Fibroblast of mammary gland (primary cell): Measurements from ENCODE around the gene GALNT17.

Experiments used
- DNase-seq: peaks from one replicate; pipeline ENCODE4 v3.0.0-alpha.2; 2010; ENCODE audit warnings: low read depth
- H3K4me3 ChIP-seq: 2 replicates; pipeline ENCODE4 v1.5.1; 2011; ENCODE audit warnings: low read depth, mild to moderate bottlenecking, low read length, moderate library complexity; ENCODE audit not compliant: control insufficient read depth
- TF ChIP-seq, protein P1 (sequence below): conservative IDR thresholded peaks from 2 replicates; pipeline ENCODE4 v1.5.1; 2011; ENCODE audit warnings: low read depth, low read length, inconsistent platforms; ENCODE audit not compliant: control insufficient read depth, insufficient read depth

Gene GALNT17

DNA sequence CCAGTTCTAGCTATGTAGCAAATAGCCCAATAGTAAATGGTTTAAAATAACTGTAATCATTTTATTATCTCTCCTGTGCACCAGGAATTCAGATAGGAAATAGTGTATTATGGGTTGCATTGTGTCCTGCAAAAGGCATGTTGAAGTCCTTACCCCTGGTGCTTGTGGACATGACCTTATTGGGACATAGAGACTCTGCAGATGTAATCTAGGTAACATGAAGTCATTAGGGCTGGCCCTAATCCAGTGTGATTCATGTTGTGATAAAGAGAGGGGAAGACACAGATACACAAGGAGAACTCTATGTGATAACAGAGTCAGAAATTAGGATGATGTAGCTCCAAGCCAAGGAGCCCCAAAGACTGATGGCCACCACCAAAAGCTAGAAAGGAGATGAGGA is 462.8 kb downstream of the GALNT17 start:
- DNase-seq: no peak
- TF ChIP-seq, protein P1, sequence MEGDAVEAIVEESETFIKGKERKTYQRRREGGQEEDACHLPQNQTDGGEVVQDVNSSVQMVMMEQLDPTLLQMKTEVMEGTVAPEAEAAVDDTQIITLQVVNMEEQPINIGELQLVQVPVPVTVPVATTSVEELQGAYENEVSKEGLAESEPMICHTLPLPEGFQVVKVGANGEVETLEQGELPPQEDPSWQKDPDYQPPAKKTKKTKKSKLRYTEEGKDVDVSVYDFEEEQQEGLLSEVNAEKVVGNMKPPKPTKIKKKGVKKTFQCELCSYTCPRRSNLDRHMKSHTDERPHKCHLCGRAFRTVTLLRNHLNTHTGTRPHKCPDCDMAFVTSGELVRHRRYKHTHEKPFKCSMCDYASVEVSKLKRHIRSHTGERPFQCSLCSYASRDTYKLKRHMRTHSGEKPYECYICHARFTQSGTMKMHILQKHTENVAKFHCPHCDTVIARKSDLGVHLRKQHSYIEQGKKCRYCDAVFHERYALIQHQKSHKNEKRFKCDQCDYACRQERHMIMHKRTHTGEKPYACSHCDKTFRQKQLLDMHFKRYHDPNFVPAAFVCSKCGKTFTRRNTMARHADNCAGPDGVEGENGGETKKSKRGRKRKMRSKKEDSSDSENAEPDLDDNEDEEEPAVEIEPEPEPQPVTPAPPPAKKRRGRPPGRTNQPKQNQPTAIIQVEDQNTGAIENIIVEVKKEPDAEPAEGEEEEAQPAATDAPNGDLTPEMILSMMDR: no peak
- H3K4me3 ChIP-seq: no peak overlapping the region

DNA sequence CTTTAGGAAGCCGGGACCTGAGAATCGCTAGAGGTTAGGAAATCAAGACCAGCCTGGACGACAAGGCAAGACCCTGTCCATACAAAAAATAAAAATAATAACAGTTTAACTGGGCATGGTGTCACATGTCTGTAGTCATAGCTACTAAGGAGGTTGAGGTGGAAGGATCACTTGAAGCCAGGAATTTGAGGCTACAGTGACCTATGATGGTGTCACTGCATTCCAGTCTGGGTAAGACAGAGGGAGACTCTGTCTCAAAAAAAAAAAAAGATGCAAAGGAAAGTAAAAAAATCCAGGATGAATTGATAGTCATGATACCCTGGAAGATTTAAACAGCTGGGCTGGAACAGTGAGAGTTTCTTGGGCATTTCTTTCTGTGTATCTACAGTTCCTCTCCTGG is 463.2 kb downstream of the GALNT17 start:
- TF ChIP-seq, protein P1: no peak
- no peak for DNase-seq
- no peak overlapping the region for H3K4me3 ChIP-seq

DNA sequence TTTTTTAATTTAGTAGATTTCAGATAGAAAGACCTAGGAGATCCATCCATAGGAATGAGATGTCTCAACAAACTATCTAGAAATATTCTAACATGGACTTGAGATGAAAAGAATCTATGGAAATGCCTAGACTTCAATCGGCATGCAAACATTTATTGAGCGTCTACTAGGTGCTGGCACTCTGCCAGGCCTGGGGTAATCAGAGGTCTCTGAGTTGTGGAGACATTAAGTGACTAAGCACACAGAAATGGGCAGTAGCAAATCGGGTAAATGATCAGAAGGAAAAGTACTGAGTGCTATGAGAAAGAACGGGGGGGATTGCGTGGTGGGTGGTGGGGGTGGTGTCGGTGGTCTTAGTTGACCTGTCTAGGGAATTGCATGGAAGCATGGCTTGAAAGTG is 466.6 kb downstream of the GALNT17 start:
- no peak overlapping the region for H3K4me3 ChIP-seq
- TF ChIP-seq, protein P1: no peak
- DNase-seq: no peak

DNA sequence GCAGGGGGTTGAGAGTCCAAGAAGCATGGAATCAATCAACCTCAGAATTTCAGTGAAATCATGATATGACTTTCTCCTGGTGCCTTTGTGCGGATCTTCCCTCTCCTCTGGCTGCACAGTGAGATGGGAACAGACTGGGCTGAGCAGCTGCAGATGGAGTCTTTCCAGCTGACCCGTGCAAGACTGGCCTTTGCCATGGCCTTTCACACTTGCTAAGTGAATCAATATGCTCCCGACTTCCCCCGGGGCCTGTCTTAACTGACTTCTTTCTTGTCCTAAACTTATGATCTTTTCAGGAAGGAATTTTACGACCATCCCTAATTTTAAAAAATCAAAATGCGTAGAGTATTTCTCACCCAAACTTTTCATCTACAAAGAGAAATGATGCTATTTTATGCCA is 469.9 kb downstream of the GALNT17 start:
- TF ChIP-seq, protein P1: no peak
- no peak overlapping the region for H3K4me3 ChIP-seq
- DNase-seq: peak; percentile 60

DNA sequence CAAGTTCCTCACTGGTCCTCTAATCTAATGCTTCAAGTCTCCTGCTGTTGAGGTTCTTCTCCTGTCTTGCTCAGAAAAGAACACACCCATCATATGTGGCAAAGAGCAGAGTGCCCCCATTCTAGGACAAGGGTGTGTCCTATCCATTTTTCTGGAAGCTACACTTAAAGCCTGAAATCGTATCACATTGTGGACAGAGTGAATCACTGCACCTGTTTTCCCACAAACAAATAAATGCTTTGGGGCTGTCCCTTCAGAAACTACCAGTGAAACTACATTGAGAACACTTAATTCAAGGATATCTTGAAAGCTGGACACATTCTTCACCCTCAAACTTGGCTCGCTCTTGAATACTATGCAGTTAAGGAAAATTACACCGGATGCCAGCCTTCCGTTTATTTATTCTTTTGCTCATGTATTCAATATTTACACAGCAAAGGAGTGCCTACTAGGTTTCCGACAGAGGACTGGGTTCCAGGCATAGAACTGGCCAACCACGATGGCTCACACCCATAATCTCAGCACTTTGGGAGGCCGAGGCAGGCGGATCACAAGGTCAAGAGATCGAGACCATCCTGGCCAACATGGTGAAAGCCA is 473.0 kb downstream of the GALNT17 start:
- no peak overlapping the region for H3K4me3 ChIP-seq
- DNase-seq: no peak
- TF ChIP-seq, protein P1: no peak

DNA sequence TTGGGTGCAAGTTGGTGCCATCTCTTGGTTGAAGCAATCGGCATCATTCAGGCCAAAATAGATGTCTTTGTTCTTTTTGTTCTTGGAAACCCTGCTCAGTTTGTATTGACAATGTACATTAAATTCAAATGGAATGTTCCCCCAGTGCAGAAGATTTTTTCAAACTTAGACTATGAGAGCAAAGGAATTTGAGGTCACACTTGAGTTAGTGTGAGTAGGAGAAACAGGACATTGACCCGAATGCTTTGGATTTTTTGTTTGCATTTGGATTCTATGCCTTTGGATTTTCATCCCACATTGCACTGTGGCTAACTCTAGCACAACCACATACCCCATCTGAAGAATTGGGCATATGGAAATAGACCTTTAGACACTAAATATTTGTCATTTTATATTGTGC is 480.0 kb downstream of the GALNT17 start:
- DNase-seq: no peak
- no peak overlapping the region for H3K4me3 ChIP-seq
- TF ChIP-seq, protein P1: no peak

DNA sequence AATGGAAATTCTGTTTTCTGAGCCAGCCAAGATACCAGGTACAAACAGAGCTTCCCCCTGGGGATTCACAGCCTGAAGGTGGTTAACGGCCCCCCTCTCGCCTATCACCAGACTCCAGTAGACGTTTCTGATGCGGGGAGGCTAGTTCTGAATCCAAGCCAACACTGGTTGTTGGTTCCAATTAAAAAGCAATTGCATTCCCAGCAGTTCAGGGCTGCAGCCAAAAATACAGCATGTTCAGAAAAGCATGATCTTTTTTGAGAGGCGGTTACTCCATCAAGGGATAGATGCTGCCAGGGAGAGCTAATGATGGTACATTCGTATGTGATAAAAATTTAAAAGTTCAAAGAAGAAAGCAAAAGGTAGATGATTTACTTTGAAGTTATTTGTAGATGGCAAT is 481.0 kb downstream of the GALNT17 start:
- TF ChIP-seq, protein P1: no peak
- DNase-seq: peak; percentile 65
- no peak overlapping the region for H3K4me3 ChIP-seq
